K562 (cell line): ENCODE results near the gene THOC1. TPM values are rescaled to one million over a fixed set of nuclear protein-coding genes. Genes with fewer than 3 reads are reported as not detected.

Experiments
- ATAC-seq: fragments of 200-7000 bp; cut with Tn5 transposase; 3 replicates; pipeline ENCODE4 v1.9.1; 2020; ENCODE audit warnings: moderate library complexity
- BruUV-seq: library from RNA; stranded (reverse); fragments of 400-500 nt; replicated peaks from 2 replicates; lab custom pipeline; 2021; lab: Mats Ljungman, UMichigan
- CTCF ChIA-PET: fragments of 300-600 bp; formaldehyde crosslinking; extraction: SDS; loops from one replicate; lab custom pipeline; 2021; ENCODE audit warnings: low intra/inter-chr PET ratio; lab: Yijun Ruan, JAX
- POLR2A ChIA-PET: fragments of 300-600, 350-650 bp; sonication (Branson Sonifier 250); formaldehyde crosslinking; extraction: SDS; loops from one replicate; lab custom pipeline; 2021; ENCODE audit warnings: antibody characterized with exemption, inconsistent platforms; lab: Yijun Ruan, JAX
- DNase-seq, 4 experiments: peaks; one replicate each; pipeline versions ENCODE4 v3.0.0 to v3.0.0-alpha.2; 2011 to 2018; ENCODE audit warnings: low spot score in 3 of 4, mixed read lengths in 3 of 4; ENCODE audit errors: extremely low read depth in 1 of 4
- FAIRE-seq: peaks from 2 replicates; lab custom pipeline; 2011; peaks lifted over from hg19 to GRCh38; lab: Jason Lieb, UNC
- H2AFZ ChIP-seq: 2 replicates; pipeline ENCODE4 v1.6.0; 2011; ENCODE audit warnings: low read depth, low read length, control low read depth, inconsistent platforms
- H3K27ac ChIP-seq: fragments of 200-600 bp; 3 replicates; pipeline ENCODE4 v1.8.0; 2011; ENCODE audit warnings: low read depth, mild to moderate bottlenecking, control low read depth, inconsistent platforms, low read length, moderate library complexity, mixed read lengths; ENCODE audit errors: extremely low read depth
- H3K27me3 ChIP-seq, 2 experiments: fragments of 300-600 bp in 1 of 2; 2 replicates in 1 of 2; 3 replicates in 1 of 2; pipeline versions ENCODE4 v1.6.0 to v1.8.0; 2011; ENCODE audit warnings: inconsistent platforms in 2 of 2, low read length in 2 of 2, mild to moderate bottlenecking in 1 of 2, mixed read lengths in 1 of 2, moderate library complexity in 1 of 2; ENCODE audit not compliant: control insufficient read depth in 2 of 2, insufficient read depth in 2 of 2
- H3K36me3 ChIP-seq: fragments of 300-600 bp; 3 replicates; pipeline ENCODE4 v1.8.0; 2011; ENCODE audit warnings: mild to moderate bottlenecking, low read length, inconsistent platforms; ENCODE audit not compliant: control insufficient read depth, insufficient read depth
- H3K4me1 ChIP-seq, 2 experiments: fragments of 200-600 bp in 1 of 2; replicated peaks in 1 of 2; 2 replicates in 1 of 2; 3 replicates in 1 of 2; pipeline versions ENCODE4 v1.5.1 to v1.8.0; 2011; ENCODE audit warnings: inconsistent platforms in 2 of 2, low read length in 2 of 2, mild to moderate bottlenecking in 1 of 2, mixed read lengths in 1 of 2, moderate library complexity in 1 of 2; ENCODE audit not compliant: control insufficient read depth in 2 of 2, insufficient read depth in 2 of 2
- H3K4me2 ChIP-seq: 2 replicates; pipeline ENCODE4 v1.6.1; 2011; ENCODE audit warnings: low read length, control low read depth, inconsistent platforms, mixed read lengths; ENCODE audit not compliant: insufficient read depth
- H3K4me3 ChIP-seq: fragments of 200-600 bp; sonication (generic), shearing (Covaris generic); 2 replicates; pipeline ENCODE4 v1.5.1; 2016; ENCODE audit warnings: control low read depth, inconsistent platforms
- H3K79me2 ChIP-seq: fragments of 200-600 bp; 3 replicates; pipeline ENCODE4 v1.8.0; 2011; ENCODE audit warnings: low read length, inconsistent platforms; ENCODE audit not compliant: control insufficient read depth, insufficient read depth
- H3K9ac ChIP-seq, 2 experiments: 2 replicates each; pipeline versions ENCODE4 v1.6.0 to v1.6.1; 2011; ENCODE audit warnings: low read depth in 2 of 2, low read length in 2 of 2, control low read depth in 1 of 2, inconsistent platforms in 1 of 2, mild to moderate bottlenecking in 1 of 2, mixed read lengths in 1 of 2; ENCODE audit not compliant: insufficient read depth in 1 of 2
- H3K9me1 ChIP-seq: one replicate; pipeline ENCODE4 v1.6.0; 2011; ENCODE audit warnings: inconsistent platforms, mild to moderate bottlenecking, low read length, moderate library complexity; ENCODE audit not compliant: control insufficient read depth, insufficient read depth
- H3K9me3 ChIP-seq: replicated peaks from 2 replicates; pipeline ENCODE4 v1.5.1; 2011; ENCODE audit warnings: low read depth, low read length, inconsistent platforms; ENCODE audit not compliant: control insufficient read depth, insufficient read depth
- H4K20me1 ChIP-seq: replicated peaks from 2 replicates; pipeline ENCODE4 v1.6.1; 2011; ENCODE audit warnings: low read length, inconsistent platforms, mixed read lengths; ENCODE audit not compliant: control insufficient read depth, insufficient read depth
- ATF1 ChIP-seq, 2 experiments: fragments of 450-650 bp in 1 of 2; IDR thresholded peaks; 2 replicates each; pipeline ENCODE4 v1.6.1; 2016; ENCODE audit warnings: missing compliant biosample characterization in 1 of 2, missing genetic modification characterization in 1 of 2
- C11orf30 ChIP-seq: fragments of 450-650 bp; IDR thresholded peaks from 2 replicates; pipeline ENCODE4 v1.6.1; 2016; ENCODE audit warnings: low read depth, mild to moderate bottlenecking
- EHMT2 ChIP-seq: fragments of 450-650 bp; IDR thresholded peaks from 2 replicates; pipeline ENCODE4 v1.6.1; 2018; ENCODE audit warnings: antibody characterized with exemption
- MAFG ChIP-seq: fragments of 450-650 bp; conservative IDR thresholded peaks from 2 replicates; pipeline ENCODE4 v1.6.1; 2016; ENCODE audit warnings: missing genetic modification characterization, missing compliant biosample characterization
- MAFK ChIP-seq: IDR thresholded peaks from 2 replicates; pipeline ENCODE4 v1.6.1; 2011; ENCODE audit warnings: low read length, improper control_type of control experiment
- MXD1 ChIP-seq: fragments of 250-450 bp; sonication (Bioruptor Pico); IDR thresholded peaks from 2 replicates; pipeline ENCODE4 v1.8.0; 2021; ENCODE audit warnings: borderline replicate concordance, mild to moderate bottlenecking, moderate library complexity; ENCODE audit not compliant: poor library complexity, severe bottlenecking
- NFE2 ChIP-seq: IDR thresholded peaks from 2 replicates; pipeline ENCODE4 v1.6.1; 2014; ENCODE audit warnings: antibody characterized with exemption, low read depth
- RUNX1 ChIP-seq: sonication (generic); IDR thresholded peaks from 2 replicates; pipeline ENCODE4 v1.6.1; 2016; ENCODE audit warnings: antibody characterized with exemption, low read depth
- SMARCE1 ChIP-seq: fragments of 450-650 bp; IDR thresholded peaks from 2 replicates; pipeline ENCODE4 v1.7.1; 2016; ENCODE audit warnings: mild to moderate bottlenecking
- WGBS: fragments of 100-300 bp; shearing (Covaris generic); methylation state at CpG from one replicate; pipeline ENCODE4 v1.1.6; 2016; ENCODE audit warnings: low coverage, mixed read lengths; ENCODE audit not compliant: insufficient coverage; ENCODE audit errors: missing lambda C conversion rate; 5-methylcytosine and 5-hydroxymethylcytosine counted together
- in situ Hi-C: fragments of 300-500 bp; cut with MboI; formaldehyde crosslinking; loops from 4 replicates; pipeline ENCODE4 v1.15.0; 2018; ENCODE audit warnings: inconsistent platforms, mixed read lengths
- intact Hi-C: fragments of 100-400 bp; cut with micrococcal nuclease; formaldehyde crosslinking; loops from 2 replicates; pipeline ENCODE4 v1.14.2; 2022
- polyA plus RNA-seq, 8 experiments: library from polyadenylated mRNA; depleted of rRNA in 4 of 8; stranded (reverse) in 5 of 8; unstranded in 3 of 8; fragments of >200 nt; fragmentation: Nextera tagmentation in 2 of 8; fragmentation: Illumina TruSeq in 1 of 8; extraction: Ambion mirVana in 2 of 8; extraction: Trizol in 1 of 8; gene quantifications; 2 replicates each; pipeline versions ENCODE4 v1.2.1 to v1.2.3, GENCODE V29; 2011 to 2014; ENCODE audit warnings: inconsistent platforms in 1 of 8, missing spikeins in 1 of 8
- total RNA-seq, 7 experiments: library from RNA; depleted of rRNA in 6 of 7; stranded (reverse); fragments of >200 nt in 6 of 7; fragmentation: Illumina TruSeq in 2 of 7; extraction: Trizol in 2 of 7; gene quantifications; 2 replicates each; pipeline versions ENCODE4 v1.2.1 to v1.2.3, GENCODE V29; 2011 to 2021; ENCODE audit warnings: low replicate concordance in 1 of 7
- TF ChIP-seq, protein P1 (sequence below): fragments of 450-650 bp; IDR thresholded peaks from 2 replicates; pipeline ENCODE4 v1.6.1; 2016; ENCODE audit warnings: mild to moderate bottlenecking, moderate library complexity

The THOC1 gene
- total and polyA plus RNA-seq, 9 of the 15 experiments (the other 6 are each of a cell fraction or from before 2014, with no cell fraction given), result 71.1 to 143 (median 107) TPM

GRCh38 chr18:297936-298335 is 30.1 kb upstream of the THOC1 start:
- Histone ChIP-seq H3K4me1 (peaks cover 0 to 6% of the 10 kb centered on the region in 2 experiments; a peak in 3 of 5 replicates), H4K20me1 (no peaks in the 10 kb centered on the region), H3K4me2 (peak overlapping the region; percentile 13; the same call in 1 of the 2 replicates), H3K4me3 (no peak overlapping the region), H3K9ac (no peak overlapping the region), H3K9me3 (no peaks in the 10 kb centered on the region), H3K27ac (no peak overlapping the region), H3K79me2 (no peaks in the 10 kb centered on the region), H3K36me3 (no peaks in the 10 kb centered on the region), H3K27me3 (peaks cover 9 to 20% of the 10 kb centered on the region in 2 experiments; a peak in 3 of 5 replicates), H2AFZ (peak overlapping the region; percentile 64), H3K9me1 (no peaks in the 10 kb centered on the region)
- FAIRE-seq (no peak), DNase-seq (no peak), ATAC-seq (no peak; the same call in 2 of the 3 replicates)
- BruUV-seq, result no TSS peak
- CTCF ChIA-PET, result no interaction called here
- in situ Hi-C loops (no loop called here), intact Hi-C loops (loop anchor here (5.0 kb wide), 1 partner anchor 39 kb away; no protein-coding TSS in a partner anchor)
- WGBS, result 12% methylated on average over 2 of the region's 2 CpGs
- POLR2A ChIA-PET, result interaction anchor here (0.9 to 3.1 kb wide), 5 partner anchors 9 to 26 kb away, joined by 3 to 8 read pairs (median 3); no protein-coding TSS in a partner anchor
- TF ChIP-seq, protein P1, sequence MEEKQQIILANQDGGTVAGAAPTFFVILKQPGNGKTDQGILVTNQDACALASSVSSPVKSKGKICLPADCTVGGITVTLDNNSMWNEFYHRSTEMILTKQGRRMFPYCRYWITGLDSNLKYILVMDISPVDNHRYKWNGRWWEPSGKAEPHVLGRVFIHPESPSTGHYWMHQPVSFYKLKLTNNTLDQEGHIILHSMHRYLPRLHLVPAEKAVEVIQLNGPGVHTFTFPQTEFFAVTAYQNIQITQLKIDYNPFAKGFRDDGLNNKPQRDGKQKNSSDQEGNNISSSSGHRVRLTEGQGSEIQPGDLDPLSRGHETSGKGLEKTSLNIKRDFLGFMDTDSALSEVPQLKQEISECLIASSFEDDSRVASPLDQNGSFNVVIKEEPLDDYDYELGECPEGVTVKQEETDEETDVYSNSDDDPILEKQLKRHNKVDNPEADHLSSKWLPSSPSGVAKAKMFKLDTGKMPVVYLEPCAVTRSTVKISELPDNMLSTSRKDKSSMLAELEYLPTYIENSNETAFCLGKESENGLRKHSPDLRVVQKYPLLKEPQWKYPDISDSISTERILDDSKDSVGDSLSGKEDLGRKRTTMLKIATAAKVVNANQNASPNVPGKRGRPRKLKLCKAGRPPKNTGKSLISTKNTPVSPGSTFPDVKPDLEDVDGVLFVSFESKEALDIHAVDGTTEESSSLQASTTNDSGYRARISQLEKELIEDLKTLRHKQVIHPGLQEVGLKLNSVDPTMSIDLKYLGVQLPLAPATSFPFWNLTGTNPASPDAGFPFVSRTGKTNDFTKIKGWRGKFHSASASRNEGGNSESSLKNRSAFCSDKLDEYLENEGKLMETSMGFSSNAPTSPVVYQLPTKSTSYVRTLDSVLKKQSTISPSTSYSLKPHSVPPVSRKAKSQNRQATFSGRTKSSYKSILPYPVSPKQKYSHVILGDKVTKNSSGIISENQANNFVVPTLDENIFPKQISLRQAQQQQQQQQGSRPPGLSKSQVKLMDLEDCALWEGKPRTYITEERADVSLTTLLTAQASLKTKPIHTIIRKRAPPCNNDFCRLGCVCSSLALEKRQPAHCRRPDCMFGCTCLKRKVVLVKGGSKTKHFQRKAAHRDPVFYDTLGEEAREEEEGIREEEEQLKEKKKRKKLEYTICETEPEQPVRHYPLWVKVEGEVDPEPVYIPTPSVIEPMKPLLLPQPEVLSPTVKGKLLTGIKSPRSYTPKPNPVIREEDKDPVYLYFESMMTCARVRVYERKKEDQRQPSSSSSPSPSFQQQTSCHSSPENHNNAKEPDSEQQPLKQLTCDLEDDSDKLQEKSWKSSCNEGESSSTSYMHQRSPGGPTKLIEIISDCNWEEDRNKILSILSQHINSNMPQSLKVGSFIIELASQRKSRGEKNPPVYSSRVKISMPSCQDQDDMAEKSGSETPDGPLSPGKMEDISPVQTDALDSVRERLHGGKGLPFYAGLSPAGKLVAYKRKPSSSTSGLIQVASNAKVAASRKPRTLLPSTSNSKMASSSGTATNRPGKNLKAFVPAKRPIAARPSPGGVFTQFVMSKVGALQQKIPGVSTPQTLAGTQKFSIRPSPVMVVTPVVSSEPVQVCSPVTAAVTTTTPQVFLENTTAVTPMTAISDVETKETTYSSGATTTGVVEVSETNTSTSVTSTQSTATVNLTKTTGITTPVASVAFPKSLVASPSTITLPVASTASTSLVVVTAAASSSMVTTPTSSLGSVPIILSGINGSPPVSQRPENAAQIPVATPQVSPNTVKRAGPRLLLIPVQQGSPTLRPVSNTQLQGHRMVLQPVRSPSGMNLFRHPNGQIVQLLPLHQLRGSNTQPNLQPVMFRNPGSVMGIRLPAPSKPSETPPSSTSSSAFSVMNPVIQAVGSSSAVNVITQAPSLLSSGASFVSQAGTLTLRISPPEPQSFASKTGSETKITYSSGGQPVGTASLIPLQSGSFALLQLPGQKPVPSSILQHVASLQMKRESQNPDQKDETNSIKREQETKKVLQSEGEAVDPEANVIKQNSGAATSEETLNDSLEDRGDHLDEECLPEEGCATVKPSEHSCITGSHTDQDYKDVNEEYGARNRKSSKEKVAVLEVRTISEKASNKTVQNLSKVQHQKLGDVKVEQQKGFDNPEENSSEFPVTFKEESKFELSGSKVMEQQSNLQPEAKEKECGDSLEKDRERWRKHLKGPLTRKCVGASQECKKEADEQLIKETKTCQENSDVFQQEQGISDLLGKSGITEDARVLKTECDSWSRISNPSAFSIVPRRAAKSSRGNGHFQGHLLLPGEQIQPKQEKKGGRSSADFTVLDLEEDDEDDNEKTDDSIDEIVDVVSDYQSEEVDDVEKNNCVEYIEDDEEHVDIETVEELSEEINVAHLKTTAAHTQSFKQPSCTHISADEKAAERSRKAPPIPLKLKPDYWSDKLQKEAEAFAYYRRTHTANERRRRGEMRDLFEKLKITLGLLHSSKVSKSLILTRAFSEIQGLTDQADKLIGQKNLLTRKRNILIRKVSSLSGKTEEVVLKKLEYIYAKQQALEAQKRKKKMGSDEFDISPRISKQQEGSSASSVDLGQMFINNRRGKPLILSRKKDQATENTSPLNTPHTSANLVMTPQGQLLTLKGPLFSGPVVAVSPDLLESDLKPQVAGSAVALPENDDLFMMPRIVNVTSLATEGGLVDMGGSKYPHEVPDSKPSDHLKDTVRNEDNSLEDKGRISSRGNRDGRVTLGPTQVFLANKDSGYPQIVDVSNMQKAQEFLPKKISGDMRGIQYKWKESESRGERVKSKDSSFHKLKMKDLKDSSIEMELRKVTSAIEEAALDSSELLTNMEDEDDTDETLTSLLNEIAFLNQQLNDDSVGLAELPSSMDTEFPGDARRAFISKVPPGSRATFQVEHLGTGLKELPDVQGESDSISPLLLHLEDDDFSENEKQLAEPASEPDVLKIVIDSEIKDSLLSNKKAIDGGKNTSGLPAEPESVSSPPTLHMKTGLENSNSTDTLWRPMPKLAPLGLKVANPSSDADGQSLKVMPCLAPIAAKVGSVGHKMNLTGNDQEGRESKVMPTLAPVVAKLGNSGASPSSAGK, result peak; percentile 30; the same call in 1 of the 2 replicates
- peak; percentile 69 for TF ChIP-seq NFE2
- TF ChIP-seq C11orf30, result peak; percentile 76
- TF ChIP-seq MAFG (tag), result peak; percentile 86
- TF ChIP-seq EHMT2, result no peak
- TF ChIP-seq MAFK, result peak; percentile 52; the same call in 1 of the 2 replicates
- TF ChIP-seq SMARCE1, result no peak
- no peak for TF ChIP-seq RUNX1
- TF ChIP-seq MXD1 (CRISPR knock-in tag), result no peak
- no peak for TF ChIP-seq ATF1 (CRISPR knock-in tag; IDR thresholded peaks at IDR 0.05)
- 0 out of 2 replicates have a peak, but pooled peaks have one; percentile 16 for TF ChIP-seq ATF1 (tag; IDR thresholded peaks at IDR 0.05)
